GM12878 (cell line): ENCODE measurements around the gene ZCCHC3. TPM values are rescaled to one million over a fixed set of nuclear protein-coding genes. Genes with fewer than 3 reads are reported as not detected.

Experiments used
- ATAC-seq: fragments of 200-7000 bp; cut with Tn5 transposase; 3 replicates; pipeline ENCODE4 v1.9.1; 2020; ENCODE audit warnings: mild to moderate bottlenecking, moderate library complexity
- BruUV-seq: library from RNA; stranded (reverse); fragments of 400-500 nt; replicated peaks from 2 replicates; lab custom pipeline; 2021; lab: Mats Ljungman, UMichigan
- CTCF ChIA-PET: fragments of 300-600 bp; sonication (Branson Sonifier 250); formaldehyde crosslinking; extraction: SDS; loops from one replicate; lab custom pipeline; 2021; ENCODE audit warnings: inconsistent platforms; lab: Yijun Ruan, JAX
- POLR2A ChIA-PET: fragments of 350-600 bp; formaldehyde crosslinking; extraction: SDS; loops from one replicate; lab custom pipeline; 2021; ENCODE audit warnings: inconsistent platforms; lab: Charles Lee
- RAD21 ChIA-PET: fragments of 300-600 bp; sonication (Branson Sonifier 250); formaldehyde crosslinking; loops from one replicate; lab custom pipeline; 2023; ENCODE audit warnings: antibody characterized with exemption; ENCODE audit not compliant: unreplicated experiment; lab: Charles Lee
- SMC1A ChIA-PET: fragments of 300-600 bp; sonication (Branson Sonifier 250); formaldehyde crosslinking; loops from one replicate; lab custom pipeline; 2023; ENCODE audit not compliant: unreplicated experiment, uncharacterized antibody; lab: Charles Lee
- DNase-seq: peaks from one replicate; pipeline ENCODE4 v3.0.0-alpha.2; 2011; ENCODE audit warnings: low read depth, low spot score
- FAIRE-seq: peaks from 3 replicates; lab custom pipeline; 2011; peaks lifted over from hg19 to GRCh38; lab: Jason Lieb, UNC
- H2AFZ ChIP-seq: 2 replicates; pipeline ENCODE4 v1.6.0; 2011; ENCODE audit warnings: low read depth, low read length, control low read depth; ENCODE audit not compliant: control insufficient read depth
- H3K27ac ChIP-seq: 2 replicates; pipeline ENCODE4 v1.5.1; 2011; ENCODE audit warnings: control low read depth; ENCODE audit not compliant: control insufficient read depth, insufficient read depth
- H3K27me3 ChIP-seq, 2 experiments: replicated peaks in 1 of 2; 2 replicates each; pipeline versions ENCODE4 v1.6.0 to v1.6.1; 2011; ENCODE audit warnings: low read length in 1 of 2; ENCODE audit not compliant: control insufficient read depth in 2 of 2, insufficient read depth in 2 of 2
- H3K36me3 ChIP-seq, 2 experiments: 2 replicates each; pipeline ENCODE4 v1.5.1; 2011; ENCODE audit warnings: low read length in 1 of 2; ENCODE audit not compliant: control insufficient read depth in 2 of 2, insufficient read depth in 2 of 2
- H3K4me1 ChIP-seq: 2 replicates; pipeline ENCODE4 v1.6.1; 2011; ENCODE audit warnings: mild to moderate bottlenecking, low read length, moderate library complexity, mixed read lengths; ENCODE audit not compliant: control insufficient read depth, insufficient read depth
- H3K4me2 ChIP-seq: 2 replicates; pipeline ENCODE4 v1.6.0; 2011; ENCODE audit warnings: control low read depth; ENCODE audit not compliant: control insufficient read depth, insufficient read depth
- H3K4me3 ChIP-seq: fragments of 200-600 bp; sonication (generic); 2 replicates; pipeline ENCODE4 v1.5.1; 2016
- H3K79me2 ChIP-seq: 2 replicates; pipeline ENCODE4 v1.6.0; 2011; ENCODE audit warnings: low read length; ENCODE audit not compliant: control insufficient read depth, insufficient read depth
- H3K9ac ChIP-seq: 2 replicates; pipeline ENCODE4 v1.8.0; 2011; ENCODE audit warnings: low read length, control low read depth, mixed read lengths; ENCODE audit not compliant: control insufficient read depth, insufficient read depth
- H3K9me3 ChIP-seq: replicated peaks from 3 replicates; pipeline ENCODE4 v1.5.1; 2011; ENCODE audit warnings: mild to moderate bottlenecking, low read length; ENCODE audit not compliant: control insufficient read depth, insufficient read depth
- H4K20me1 ChIP-seq: 2 replicates; pipeline ENCODE4 v1.6.0; 2011; ENCODE audit not compliant: control insufficient read depth, insufficient read depth
- EP300 ChIP-seq, 2 experiments: fragments of 150-350 bp in 1 of 2; IDR thresholded peaks; 2 replicates each; pipeline ENCODE4 v1.6.1; 2011 to 2012; ENCODE audit warnings: low read depth in 2 of 2, low read length in 2 of 2, borderline replicate concordance in 1 of 2, improper control_type of control experiment in 1 of 2, inconsistent platforms in 1 of 2; ENCODE audit not compliant: control insufficient read depth in 1 of 2
- USF2 ChIP-seq: IDR thresholded peaks from 2 replicates; pipeline ENCODE4 v1.6.1; 2011; ENCODE audit warnings: low read depth, low read length, improper control_type of control experiment, borderline replicate concordance
- ZNF207 ChIP-seq: fragments of 450-650 bp; IDR thresholded peaks from 2 replicates; pipeline ENCODE4 v1.6.1; 2014; ENCODE audit warnings: antibody characterized with exemption, mild to moderate bottlenecking, borderline replicate concordance
- ZNF384 ChIP-seq: IDR thresholded peaks from 2 replicates; pipeline ENCODE4 v1.6.1; 2012; ENCODE audit warnings: low read depth, mild to moderate bottlenecking, low read length, improper control_type of control experiment, borderline replicate concordance
- ZNF622 ChIP-seq: fragments of 450-650 bp; IDR thresholded peaks from 2 replicates; pipeline ENCODE4 v1.6.1; 2017; ENCODE audit warnings: mild to moderate bottlenecking, inconsistent platforms
- WGBS: methylation state at CpG from one replicate; pipeline ENCODE4 v1.1.6; 2016; ENCODE audit warnings: low lambda C conversion rate; ENCODE audit not compliant: insufficient replicate concordance, insufficient coverage; ENCODE audit errors: missing lambda C conversion rate; 5-methylcytosine and 5-hydroxymethylcytosine counted together
- in situ Hi-C: fragments of 300-500 bp; cut with MboI; formaldehyde crosslinking; loops from 9 replicates; pipeline ENCODE4 v1.14.3; 2018; ENCODE audit warnings: mixed read lengths
- intact Hi-C: fragments of 100-400 bp; cut with micrococcal nuclease; formaldehyde crosslinking; loops from one replicate; pipeline ENCODE4 v1.14.2; 2022; ENCODE audit not compliant: unreplicated experiment
- polyA plus RNA-seq, 11 experiments: library from polyadenylated mRNA; depleted of rRNA in 4 of 11; unstranded in 6 of 11; stranded (reverse) in 5 of 11; fragments of >200 nt; fragmentation: Nextera tagmentation in 4 of 11; fragmentation: Illumina TruSeq in 1 of 11; extraction: Ambion mirVana in 4 of 11; extraction: Trizol in 1 of 11; gene quantifications; 1 replicate in 1 of 11; 2 replicates in 10 of 11; pipeline versions ENCODE4 v1.2.1 to v1.2.3, GENCODE V29; 2011 to 2016; ENCODE audit warnings: inconsistent platforms in 2 of 11, missing spikeins in 2 of 11, low read depth in 1 of 11
- total RNA-seq, 4 experiments: library from RNA; depleted of rRNA in 3 of 4; stranded (reverse); fragments of >200 nt in 3 of 4; fragmentation: Illumina TruSeq in 1 of 4; extraction: Trizol in 1 of 4; gene quantifications; 2 replicates each; pipeline versions ENCODE4 v1.2.1 to v1.2.3, GENCODE V29; 2013 to 2021
- TF ChIP-seq, protein P1 (sequence below): fragments of 450-650 bp; IDR thresholded peaks from 2 replicates; pipeline ENCODE4 v1.6.1; 2017; ENCODE audit warnings: mild to moderate bottlenecking
- TF ChIP-seq, protein P2 (sequence below): IDR thresholded peaks from 2 replicates; pipeline ENCODE4 v1.6.1; 2012; ENCODE audit warnings: low read depth, low read length, improper control_type of control experiment

Gene ZCCHC3
- total and polyA plus RNA-seq, 10 of the 15 experiments (the other 5 are each of a cell fraction or from before 2014, with no cell fraction given): 5.3 to 36.1 (median 17.2) TPM

- TF ChIP-seq, protein P1, sequence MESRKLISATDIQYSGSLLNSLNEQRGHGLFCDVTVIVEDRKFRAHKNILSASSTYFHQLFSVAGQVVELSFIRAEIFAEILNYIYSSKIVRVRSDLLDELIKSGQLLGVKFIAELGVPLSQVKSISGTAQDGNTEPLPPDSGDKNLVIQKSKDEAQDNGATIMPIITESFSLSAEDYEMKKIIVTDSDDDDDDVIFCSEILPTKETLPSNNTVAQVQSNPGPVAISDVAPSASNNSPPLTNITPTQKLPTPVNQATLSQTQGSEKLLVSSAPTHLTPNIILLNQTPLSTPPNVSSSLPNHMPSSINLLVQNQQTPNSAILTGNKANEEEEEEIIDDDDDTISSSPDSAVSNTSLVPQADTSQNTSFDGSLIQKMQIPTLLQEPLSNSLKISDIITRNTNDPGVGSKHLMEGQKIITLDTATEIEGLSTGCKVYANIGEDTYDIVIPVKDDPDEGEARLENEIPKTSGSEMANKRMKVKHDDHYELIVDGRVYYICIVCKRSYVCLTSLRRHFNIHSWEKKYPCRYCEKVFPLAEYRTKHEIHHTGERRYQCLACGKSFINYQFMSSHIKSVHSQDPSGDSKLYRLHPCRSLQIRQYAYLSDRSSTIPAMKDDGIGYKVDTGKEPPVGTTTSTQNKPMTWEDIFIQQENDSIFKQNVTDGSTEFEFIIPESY: no peak
- TF ChIP-seq, protein P2, sequence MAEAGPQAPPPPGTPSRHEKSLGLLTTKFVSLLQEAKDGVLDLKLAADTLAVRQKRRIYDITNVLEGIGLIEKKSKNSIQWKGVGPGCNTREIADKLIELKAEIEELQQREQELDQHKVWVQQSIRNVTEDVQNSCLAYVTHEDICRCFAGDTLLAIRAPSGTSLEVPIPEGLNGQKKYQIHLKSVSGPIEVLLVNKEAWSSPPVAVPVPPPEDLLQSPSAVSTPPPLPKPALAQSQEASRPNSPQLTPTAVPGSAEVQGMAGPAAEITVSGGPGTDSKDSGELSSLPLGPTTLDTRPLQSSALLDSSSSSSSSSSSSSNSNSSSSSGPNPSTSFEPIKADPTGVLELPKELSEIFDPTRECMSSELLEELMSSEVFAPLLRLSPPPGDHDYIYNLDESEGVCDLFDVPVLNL: no peak
- no peak for TF ChIP-seq USF2
Observed at GRCh38 chr20:309841-310644, 12.7 kb downstream of the ZCCHC3 start (continued).

GRCh38 chr20:310645-311044 is 13.3 kb downstream of the ZCCHC3 start:
- H3K36me3 ChIP-seq: no peaks in the 10 kb centered on the region
- in situ Hi-C loops (no loop called here), intact Hi-C loops (no loop called here)
- no peak overlapping the region for H3K9ac ChIP-seq
- peak overlapping the region; percentile 46; the same call in 1 of the 2 replicates for H3K4me3 ChIP-seq
- no peaks in the 10 kb centered on the region for H3K79me2 ChIP-seq
- SMC1A ChIA-PET: interaction anchor here (1.0 to 1.6 kb wide), 2 partner anchors 10 to 13 kb away, joined by 5 to 6 read pairs; no protein-coding TSS in a partner anchor
- POLR2A ChIA-PET: interaction anchor here (1.0 to 2.5 kb wide), 2 partner anchors 12 to 14 kb away, joined by 10 to 11 read pairs; partner anchors contain the start of gene SOX12
- TF ChIP-seq ZNF207: no peak
- TF ChIP-seq ZNF384: peak; percentile 47
- no peak for TF ChIP-seq ZNF622
- TF ChIP-seq EP300 (IDR thresholded peaks at IDR 0.05; ENCODE audit: borderline replicate concordance in 1 of 2, control insufficient read depth in 1 of 2, low read depth in 2 of 2, low read length in 2 of 2): no peak
- 35% methylated on average over 7 of the region's 7 CpGs for WGBS
- H3K27ac ChIP-seq: no peak overlapping the region
- CTCF ChIA-PET: interaction anchor here (0.8 to 1.3 kb wide), 5 partner anchors 10 to 97 kb away, joined by 3 to 7 read pairs (median 3); no protein-coding TSS in a partner anchor
- no peaks in the 10 kb centered on the region for H4K20me1 ChIP-seq
- H2AFZ ChIP-seq: peak overlapping the region; percentile 51; the same call in 1 of the 2 replicates
- ATAC-seq (no peak), DNase-seq (no peak), FAIRE-seq (no peak)
- no peaks in the 10 kb centered on the region for H3K9me3 ChIP-seq
- no TSS peak for BruUV-seq
- RAD21 ChIA-PET: interaction anchor here (2.7 kb wide), 1 partner anchor 44 kb away, joined by 12 read pairs; no protein-coding TSS in a partner anchor
- H3K27me3 ChIP-seq: no peaks in the 10 kb centered on the region
- peaks cover 4% of the 10 kb centered on the region; the same call in 1 of the 2 replicates for H3K4me1 ChIP-seq
- peak overlapping the region; percentile 91 for H3K4me2 ChIP-seq
